Rectal smooth muscle tissue (tissue), 1 donor: ENCODE results near the gene FMN2.

ENCODE experiments used
- H3K27ac ChIP-seq: one replicate; pipeline ENCODE4 v1.7.0; 2013; ENCODE audit warnings: low read depth, low read length, inconsistent platforms
- H3K27me3 ChIP-seq: one replicate; pipeline ENCODE4 v1.7.0; 2013; ENCODE audit warnings: low read length; ENCODE audit not compliant: control insufficient read depth, insufficient read depth
- H3K36me3 ChIP-seq: one replicate; pipeline ENCODE4 v1.7.0; 2013; ENCODE audit warnings: low read length; ENCODE audit not compliant: control insufficient read depth, insufficient read depth
- H3K4me1 ChIP-seq: one replicate; pipeline ENCODE4 v1.7.0; 2013; ENCODE audit warnings: low read length; ENCODE audit not compliant: control insufficient read depth, insufficient read depth
- H3K4me3 ChIP-seq: one replicate; pipeline ENCODE4 v1.7.0; 2013; ENCODE audit warnings: low read length
- H3K9ac ChIP-seq: one replicate; pipeline ENCODE4 v1.7.0; 2013; ENCODE audit warnings: low read length

Gene FMN2

GRCh38 chr1:240501115-240501514, 409.4 kb downstream of the FMN2 start:
- Histone ChIP-seq H3K27ac (no peak overlapping the region), H3K4me1 (no peaks in the 10 kb centered on the region), H3K4me3 (no peak overlapping the region), H3K27me3 (no peaks in the 10 kb centered on the region), H3K36me3 (no peaks in the 10 kb centered on the region), H3K9ac (no peak overlapping the region)

GRCh38 chr1:240503036-240503435, 411.4 kb downstream of the FMN2 start:
- Histone ChIP-seq H3K9ac (no peak overlapping the region), H3K27me3 (no peaks in the 10 kb centered on the region), H3K36me3 (no peaks in the 10 kb centered on the region), H3K27ac (no peak overlapping the region), H3K4me1 (no peaks in the 10 kb centered on the region), H3K4me3 (no peak overlapping the region)

- Histone ChIP-seq H3K27me3 (no peaks in the 10 kb centered on the region), H3K4me3 (no peak overlapping the region), H3K9ac (no peak overlapping the region), H3K4me1 (no peaks in the 10 kb centered on the region), H3K27ac (no peak overlapping the region), H3K36me3 (no peaks in the 10 kb centered on the region)
Observed at GRCh38 chr1:240503558-240503957, 411.9 kb downstream of the FMN2 start.

GRCh38 chr1:240506176-240506575, 414.5 kb downstream of the FMN2 start:
- H3K27me3 ChIP-seq, result no peaks in the 10 kb centered on the region
- no peak overlapping the region for H3K27ac ChIP-seq
- no peak overlapping the region for H3K4me3 ChIP-seq
- no peaks in the 10 kb centered on the region for H3K36me3 ChIP-seq
- no peaks in the 10 kb centered on the region for H3K4me1 ChIP-seq
- no peak overlapping the region for H3K9ac ChIP-seq

GRCh38 chr1:240508201-240508600, 416.5 kb downstream of the FMN2 start:
- no peaks in the 10 kb centered on the region for H3K4me1 ChIP-seq
- no peak overlapping the region for H3K4me3 ChIP-seq
- no peaks in the 10 kb centered on the region for H3K27me3 ChIP-seq
- no peak overlapping the region for H3K27ac ChIP-seq
- H3K9ac ChIP-seq, result no peak overlapping the region
- no peaks in the 10 kb centered on the region for H3K36me3 ChIP-seq

GRCh38 chr1:240508950-240509349, 417.3 kb downstream of the FMN2 start:
- Histone ChIP-seq H3K27me3 (no peaks in the 10 kb centered on the region), H3K27ac (no peak overlapping the region), H3K4me3 (no peak overlapping the region), H3K36me3 (no peaks in the 10 kb centered on the region), H3K4me1 (no peaks in the 10 kb centered on the region), H3K9ac (no peak overlapping the region)

GRCh38 chr1:240511789-240512188, 420.1 kb downstream of the FMN2 start:
- no peak overlapping the region for H3K4me3 ChIP-seq
- no peak overlapping the region for H3K27ac ChIP-seq
- no peaks in the 10 kb centered on the region for H3K27me3 ChIP-seq
- H3K4me1 ChIP-seq, result no peaks in the 10 kb centered on the region
- no peak overlapping the region for H3K9ac ChIP-seq
- H3K36me3 ChIP-seq, result no peaks in the 10 kb centered on the region

GRCh38 chr1:240515505-240515904, 423.8 kb downstream of the FMN2 start:
- H3K36me3 ChIP-seq, result no peaks in the 10 kb centered on the region
- no peaks in the 10 kb centered on the region for H3K4me1 ChIP-seq
- H3K27me3 ChIP-seq, result no peaks in the 10 kb centered on the region
- no peak overlapping the region for H3K4me3 ChIP-seq
- no peak overlapping the region for H3K27ac ChIP-seq
- no peak overlapping the region for H3K9ac ChIP-seq

- H3K27ac ChIP-seq, result no peak overlapping the region
- H3K4me1 ChIP-seq, result no peaks in the 10 kb centered on the region
- H3K36me3 ChIP-seq, result no peaks in the 10 kb centered on the region
- no peaks in the 10 kb centered on the region for H3K27me3 ChIP-seq
- no peak overlapping the region for H3K4me3 ChIP-seq
- no peak overlapping the region for H3K9ac ChIP-seq
Observed at GRCh38 chr1:240516069-240516468, 424.4 kb downstream of the FMN2 start.

- Histone ChIP-seq H3K4me1 (no peaks in the 10 kb centered on the region), H3K36me3 (no peaks in the 10 kb centered on the region), H3K27me3 (no peaks in the 10 kb centered on the region)
Observed at GRCh38 chr1:240517891-240518290, 426.2 kb downstream of the FMN2 start.

GRCh38 chr1:240522122-240522822, 430.6 kb downstream of the FMN2 start:
- H3K27me3 ChIP-seq, result no peaks in the 10 kb centered on the region
- H3K4me3 ChIP-seq, result no peak overlapping the region

More at GRCh38 chr1:240517891-240518290, 426.2 kb downstream of the FMN2 start:
- no peak overlapping the region for H3K4me3 ChIP-seq
- H3K9ac ChIP-seq, result no peak overlapping the region
- no peak overlapping the region for H3K27ac ChIP-seq

GRCh38 chr1:240524356-240525069, 432.8 kb downstream of the FMN2 start:
- Histone ChIP-seq H3K9ac (no peak overlapping the region), H3K27me3 (no peaks in the 10 kb centered on the region), H3K27ac (no peak overlapping the region), H3K4me1 (peaks cover 10% of the 10 kb centered on the region), H3K4me3 (no peak overlapping the region), H3K36me3 (no peaks in the 10 kb centered on the region)

More at GRCh38 chr1:240522122-240522822, 430.6 kb downstream of the FMN2 start:
- H3K27ac ChIP-seq, result no peak overlapping the region
- peaks cover 10% of the 10 kb centered on the region for H3K4me1 ChIP-seq
- no peak overlapping the region for H3K9ac ChIP-seq
- H3K36me3 ChIP-seq, result no peaks in the 10 kb centered on the region
